ENCODE results near the gene STXBP6.
"Not testable (repeated sequence)": the region's sequence is repeated elsewhere in the genome, so short reads cannot be mapped to it uniquely, and the experiment has no call there.

Gene STXBP6

GRCh38 chr14:24785698-24786097 lies 264.2 kb downstream of the STXBP6 start:
- no peak for DNase-seq

- no peak for DNase-seq
Observed at GRCh38 chr14:24784981-24785380, 265.0 kb downstream of the STXBP6 start.

- no peak for DNase-seq
Observed at GRCh38 chr14:24783791-24784190, 266.2 kb downstream of the STXBP6 start.

GRCh38 chr14:24780281-24780680 lies 269.7 kb downstream of the STXBP6 start:
- no peak for DNase-seq

- no peak for DNase-seq
Observed at GRCh38 chr14:24777678-24778077, 272.3 kb downstream of the STXBP6 start.

GRCh38 chr14:24775950-24776349 lies 274.0 kb downstream of the STXBP6 start:
- no peak for DNase-seq

GRCh38 chr14:24774187-24774915 lies 275.6 kb downstream of the STXBP6 start:
- no peak for DNase-seq

- not testable (repeated sequence) for DNase-seq
Observed at GRCh38 chr14:24773564-24773963, 276.4 kb downstream of the STXBP6 start.

GRCh38 chr14:24766434-24766833 lies 283.5 kb downstream of the STXBP6 start:
- DNase-seq, result no peak

GRCh38 chr14:24761141-24761540 lies 288.8 kb downstream of the STXBP6 start:
- no peak for DNase-seq
